Lower leg skin (tissue), 4 donors: ENCODE results near the gene KCNIP4. TPM values are rescaled to one million over a fixed set of nuclear protein-coding genes. Genes with fewer than 3 reads are reported as not detected.

Source experiments
- DNase-seq, 2 donors: peaks; one replicate each; pipeline ENCODE4 v3.0.0-alpha.2; 2019; ENCODE audit warnings: low spot score in 2 of 2
- H3K4me3 ChIP-seq: fragments of 200-600 bp; sonication (generic); 2 replicates; pipeline ENCODE4 v1.5.1; 2017; ENCODE audit warnings: mild to moderate bottlenecking, low read depth; ENCODE audit not compliant: poor library complexity, severe bottlenecking
- POLR2A ChIP-seq, 2 donors: fragments of 450-650 bp; IDR thresholded peaks; one replicate each; pipeline ENCODE4 v1.6.1; 2016 to 2017; ENCODE audit warnings: antibody characterized with exemption in 2 of 2, mild to moderate bottlenecking in 1 of 2, moderate library complexity in 1 of 2
- WGBS, 2 donors: methylation state at CpG; one replicate each; pipeline ENCODE4 v1.1.5; 2018; 5-methylcytosine and 5-hydroxymethylcytosine counted together
- intact Hi-C: fragments of 100-400 bp; cut with DNase I; formaldehyde crosslinking; loops from one replicate; pipeline ENCODE4 v1.15.0; 2023; ENCODE audit warnings: low total_unique reads
- total RNA-seq, 4 donors: library from RNA; depleted of rRNA; stranded (reverse); fragments of >200 nt; gene quantifications; one replicate each; pipeline ENCODE4 v1.1.0, GENCODE V29; 2016
- TF ChIP-seq, protein P1 (sequence below), 3 donors: fragments of 450-650 bp; IDR thresholded peaks; one replicate each; pipeline ENCODE4 v1.5.1; 2016; ENCODE audit warnings: antibody characterized with exemption in 3 of 3, mild to moderate bottlenecking in 3 of 3, moderate library complexity in 2 of 3

Gene KCNIP4
- total RNA-seq, 4 donors from 2014 or later = not detected

DNA sequence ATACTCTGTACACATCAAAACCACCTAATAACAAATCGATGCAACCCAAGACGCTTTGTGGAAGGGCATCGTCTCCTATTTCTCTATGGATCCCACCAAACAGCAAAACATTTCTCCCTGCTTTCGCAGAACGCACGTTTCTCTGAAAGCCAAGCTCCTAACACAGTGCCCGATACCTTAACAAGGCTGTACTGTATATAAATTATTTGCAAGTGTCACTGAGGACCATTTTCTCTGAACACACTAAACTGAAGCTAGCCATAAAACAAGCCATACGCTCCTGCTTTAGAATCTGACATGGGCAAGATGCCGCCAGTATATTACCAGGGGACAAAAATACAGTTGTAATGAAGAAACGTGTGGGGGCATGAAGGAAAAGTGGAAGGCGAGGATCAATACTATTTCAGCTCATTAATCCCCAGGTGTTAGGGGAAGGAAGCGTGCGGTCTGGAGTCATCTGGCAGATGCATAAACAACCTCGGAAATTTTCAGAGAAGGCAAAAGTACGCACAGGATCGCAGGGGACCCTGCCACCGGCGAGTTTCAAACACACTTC, 703 bp downstream of the KCNIP4 start:
- no peak overlapping the region for H3K4me3 ChIP-seq
- intact Hi-C loops = no loop called here
- WGBS, 2 donors = 26 to 28% methylated on average over 18 of the region's 18 CpGs
- no peak for DNase-seq
- TF ChIP-seq, protein P1, sequence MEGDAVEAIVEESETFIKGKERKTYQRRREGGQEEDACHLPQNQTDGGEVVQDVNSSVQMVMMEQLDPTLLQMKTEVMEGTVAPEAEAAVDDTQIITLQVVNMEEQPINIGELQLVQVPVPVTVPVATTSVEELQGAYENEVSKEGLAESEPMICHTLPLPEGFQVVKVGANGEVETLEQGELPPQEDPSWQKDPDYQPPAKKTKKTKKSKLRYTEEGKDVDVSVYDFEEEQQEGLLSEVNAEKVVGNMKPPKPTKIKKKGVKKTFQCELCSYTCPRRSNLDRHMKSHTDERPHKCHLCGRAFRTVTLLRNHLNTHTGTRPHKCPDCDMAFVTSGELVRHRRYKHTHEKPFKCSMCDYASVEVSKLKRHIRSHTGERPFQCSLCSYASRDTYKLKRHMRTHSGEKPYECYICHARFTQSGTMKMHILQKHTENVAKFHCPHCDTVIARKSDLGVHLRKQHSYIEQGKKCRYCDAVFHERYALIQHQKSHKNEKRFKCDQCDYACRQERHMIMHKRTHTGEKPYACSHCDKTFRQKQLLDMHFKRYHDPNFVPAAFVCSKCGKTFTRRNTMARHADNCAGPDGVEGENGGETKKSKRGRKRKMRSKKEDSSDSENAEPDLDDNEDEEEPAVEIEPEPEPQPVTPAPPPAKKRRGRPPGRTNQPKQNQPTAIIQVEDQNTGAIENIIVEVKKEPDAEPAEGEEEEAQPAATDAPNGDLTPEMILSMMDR (IDR thresholded peaks at IDR 0.05) = no peak
- no peak for TF ChIP-seq POLR2A (IDR thresholded peaks at IDR 0.05)

DNA sequence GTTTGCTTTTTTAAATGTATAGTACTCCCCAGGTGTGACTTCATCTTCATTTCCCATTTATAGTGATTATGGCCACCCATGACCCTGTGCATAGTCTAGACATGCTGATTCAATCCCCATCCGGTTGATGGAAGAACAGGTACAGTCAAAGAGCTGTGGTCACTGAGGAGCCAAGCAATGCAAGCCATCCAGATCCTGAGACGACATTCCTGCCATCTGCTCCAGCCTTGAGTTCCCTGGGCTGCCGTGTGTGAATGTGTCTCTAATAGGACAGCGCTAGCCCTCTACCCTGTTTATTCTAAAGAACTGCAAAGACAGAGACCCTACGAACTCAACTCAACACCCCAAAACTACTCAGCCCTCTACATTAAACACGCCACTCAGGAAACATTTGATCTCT, 1.7 kb downstream of the KCNIP4 start:
- H3K4me3 ChIP-seq = no peak overlapping the region

DNA sequence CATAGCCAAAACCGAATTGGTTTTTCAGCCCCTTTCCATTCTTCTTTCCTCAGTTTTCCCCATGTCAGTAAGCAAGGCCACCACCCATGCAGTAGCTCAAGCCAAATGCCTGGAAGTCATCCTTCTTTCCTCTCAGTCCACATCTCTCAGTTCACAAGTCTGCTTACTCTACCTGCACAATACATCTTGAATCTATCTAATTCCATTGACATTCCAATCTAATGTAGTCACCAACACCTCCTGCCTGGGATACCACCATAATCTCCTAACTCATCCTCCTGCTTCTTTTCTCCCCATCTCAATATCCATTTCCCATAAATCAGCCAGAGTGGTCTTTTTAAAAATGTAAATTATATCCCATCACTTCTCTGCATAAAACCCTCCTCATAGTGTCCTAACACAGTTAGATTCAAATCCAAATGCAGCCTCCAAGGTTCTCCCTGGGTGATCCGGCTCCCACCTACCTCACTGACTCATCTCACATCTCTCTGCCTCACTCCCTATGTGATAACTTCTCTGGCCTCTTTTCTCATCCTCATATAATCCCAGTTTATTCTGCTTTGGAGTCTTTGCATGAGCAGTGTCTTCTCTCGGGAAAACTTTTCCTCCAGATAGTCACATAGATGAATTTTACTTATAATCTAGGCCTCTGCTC, 26.9 kb downstream of the KCNIP4 start:
- H3K4me3 ChIP-seq = no peak overlapping the region
- no peak for DNase-seq
- TF ChIP-seq, protein P1 (IDR thresholded peaks at IDR 0.05) = no peak
- no peak for TF ChIP-seq POLR2A (IDR thresholded peaks at IDR 0.05)
- intact Hi-C loops = no loop called here
- WGBS, 2 donors = 58 to 73% methylated on average over 3 of the region's 3 CpGs

More for the DNA sequence above, 1.7 kb downstream of the KCNIP4 start:
- DNase-seq = no peak
- WGBS, 2 donors = 85 to 88% methylated on average over 6 of the region's 6 CpGs
- TF ChIP-seq, protein P1 (IDR thresholded peaks at IDR 0.05) = no peak
- TF ChIP-seq POLR2A (IDR thresholded peaks at IDR 0.05) = no peak
- intact Hi-C loops = no loop called here

DNA sequence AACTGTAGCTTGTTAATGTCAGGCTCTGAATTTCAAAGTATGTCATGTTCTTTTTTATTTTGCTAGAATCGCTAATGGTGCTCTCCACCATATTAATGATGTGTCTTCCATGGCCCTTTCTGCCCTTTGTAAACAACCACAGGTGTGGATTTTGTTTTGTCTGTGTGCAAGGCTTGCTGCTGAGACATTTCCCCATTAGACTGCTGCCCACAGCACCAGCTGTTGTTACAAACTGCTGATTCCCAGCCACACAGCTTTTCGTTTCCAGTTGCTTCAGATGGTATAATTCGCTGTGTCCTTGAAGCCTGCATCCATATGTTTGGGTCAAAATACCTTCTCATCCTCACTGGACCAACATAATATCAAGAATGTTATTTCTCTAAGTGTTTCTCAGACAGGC, 32.8 kb downstream of the KCNIP4 start:
- WGBS, 2 donors = 80 to 84% methylated on average over 3 of the region's 3 CpGs
- intact Hi-C loops = no loop called here
- TF ChIP-seq, protein P1 (IDR thresholded peaks at IDR 0.05) = no peak
- no peak for TF ChIP-seq POLR2A (IDR thresholded peaks at IDR 0.05)
- no peak overlapping the region for H3K4me3 ChIP-seq
- no peak for DNase-seq

DNA sequence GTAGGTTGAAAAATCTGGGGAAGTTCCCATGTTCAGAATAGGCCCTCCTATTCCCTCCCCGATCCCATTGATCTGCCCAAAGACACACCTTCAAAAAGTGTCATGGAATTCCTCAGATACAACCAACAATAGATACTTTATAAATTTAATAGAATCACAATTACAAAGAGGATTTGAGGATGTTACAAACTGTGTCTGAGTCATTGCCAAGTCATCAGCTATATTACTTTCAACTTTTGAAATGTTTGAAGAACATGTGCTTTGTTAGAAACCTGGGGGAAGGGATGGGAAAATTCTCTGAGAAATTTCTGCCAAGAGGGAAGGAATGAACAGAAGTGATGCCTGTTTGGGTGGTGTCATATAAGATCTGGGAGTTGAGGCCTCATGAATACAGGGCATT, 46.7 kb downstream of the KCNIP4 start:
- intact Hi-C loops = no loop called here
- no peak overlapping the region for H3K4me3 ChIP-seq
- WGBS, 2 donors = 82 to 94% methylated on average over 1 of the region's 1 CpG
- DNase-seq = no peak
- TF ChIP-seq, protein P1 (IDR thresholded peaks at IDR 0.05) = no peak
- no peak for TF ChIP-seq POLR2A (IDR thresholded peaks at IDR 0.05)

DNA sequence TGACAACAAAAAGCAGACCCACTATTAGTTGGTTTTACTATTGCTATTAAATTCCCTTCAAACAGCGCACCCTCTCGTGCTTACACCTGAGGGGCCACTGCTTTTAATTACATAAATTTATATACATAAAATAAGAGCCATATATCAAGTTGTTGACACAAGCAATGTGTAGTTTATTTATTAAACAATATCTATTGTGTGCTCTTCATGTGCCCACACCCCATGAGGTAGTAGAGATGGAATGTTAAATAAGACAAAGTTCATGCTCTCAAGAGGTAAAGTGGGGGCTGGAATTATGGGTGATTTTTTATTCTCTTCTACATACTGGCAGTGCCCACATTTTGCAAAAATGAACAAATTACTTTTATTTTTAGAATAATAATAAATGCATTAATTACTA, 47.3 kb downstream of the KCNIP4 start:
- intact Hi-C loops = no loop called here
- no peak for DNase-seq
- TF ChIP-seq POLR2A (IDR thresholded peaks at IDR 0.05) = no peak
- TF ChIP-seq, protein P1 (IDR thresholded peaks at IDR 0.05) = no peak
- H3K4me3 ChIP-seq = no peak overlapping the region
- 70 to 80% methylated on average over 2 of the region's 2 CpGs for WGBS, 2 donors
